HG02798 (cell line): ENCODE data around the gene ATP6V0E1.
"Not testable (repeated sequence)": the region's sequence is repeated elsewhere in the genome, so short reads cannot be mapped to it uniquely, and the experiment has no call there.

Source experiments
- ATAC-seq: cut with Tn5 transposase; IDR thresholded peaks from one replicate; pipeline ENCODE4 v1.9.1; 2021; ENCODE audit warnings: mild to moderate bottlenecking; ENCODE audit not compliant: unreplicated experiment, poor library complexity

ATP6V0E1 gene

DNA sequence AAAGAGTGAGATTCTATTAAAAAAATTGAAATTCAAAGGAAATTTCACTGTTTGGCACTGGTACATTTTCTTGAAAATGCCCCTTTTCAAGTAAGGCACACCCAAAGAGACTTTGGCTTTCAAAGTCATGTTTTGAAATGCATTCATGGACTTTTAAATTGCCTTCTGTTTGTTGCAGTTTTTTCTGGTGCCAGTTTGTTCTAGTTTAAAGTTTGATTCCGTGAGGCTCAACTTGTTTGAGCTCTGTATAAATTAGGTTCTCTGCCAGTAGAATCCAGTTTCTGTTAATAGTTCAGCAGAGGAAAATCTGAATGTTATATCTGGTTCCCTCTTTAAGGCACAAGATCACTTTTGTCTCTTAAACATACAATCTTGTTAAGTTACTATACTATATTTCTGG, 16.4 kb downstream of the ATP6V0E1 start:
- ATAC-seq, result no peak

DNA sequence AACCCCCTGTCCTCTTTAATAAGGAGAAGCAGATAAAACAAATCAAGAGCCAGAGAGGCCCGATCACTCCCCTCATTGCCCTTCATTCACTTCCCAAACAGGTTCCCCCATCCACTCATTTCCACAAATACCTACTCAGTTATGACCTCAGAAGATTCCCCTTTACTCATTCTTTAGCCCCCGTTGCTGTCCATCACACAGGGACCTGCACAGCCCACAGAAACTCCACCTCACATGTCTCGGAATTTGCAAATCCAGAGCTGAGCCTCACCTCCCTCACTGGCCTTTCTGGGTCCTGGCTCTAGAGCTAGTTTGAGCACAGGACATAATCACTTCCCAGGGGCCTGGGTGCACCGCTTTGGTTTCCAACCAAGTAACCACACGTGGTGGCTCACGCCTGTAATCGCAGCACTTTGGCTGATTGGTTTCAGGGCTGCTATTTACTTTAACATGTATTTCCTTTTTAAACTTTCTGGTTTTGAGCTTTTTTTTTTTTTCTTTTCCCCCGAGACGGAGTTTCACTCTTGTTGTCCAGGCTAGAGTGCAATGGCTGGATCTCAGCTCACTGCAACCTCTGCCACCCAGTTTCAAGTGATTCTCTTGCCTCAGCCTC, 17.8 kb downstream of the ATP6V0E1 start:
- peak; percentile 83 for ATAC-seq

DNA sequence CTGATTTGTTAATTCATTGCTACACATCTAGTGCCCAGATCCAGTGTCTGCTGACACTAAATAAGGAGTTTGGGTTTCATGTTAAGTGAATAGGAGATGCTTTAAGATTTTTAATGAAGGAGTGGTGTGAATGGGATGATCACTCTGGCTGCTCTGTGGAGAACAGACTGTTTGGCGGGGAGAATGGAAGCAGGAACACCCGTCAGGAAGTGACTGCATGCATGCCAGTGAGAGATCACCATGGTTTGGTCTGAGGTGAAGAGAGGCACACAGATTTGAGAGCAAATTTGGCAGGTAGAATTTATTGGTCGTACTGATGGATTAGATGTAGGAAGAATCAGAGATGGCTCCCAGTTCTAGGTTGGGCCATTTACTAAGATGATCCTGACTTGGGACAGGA, 19.8 kb downstream of the ATP6V0E1 start:
- no peak for ATAC-seq

DNA sequence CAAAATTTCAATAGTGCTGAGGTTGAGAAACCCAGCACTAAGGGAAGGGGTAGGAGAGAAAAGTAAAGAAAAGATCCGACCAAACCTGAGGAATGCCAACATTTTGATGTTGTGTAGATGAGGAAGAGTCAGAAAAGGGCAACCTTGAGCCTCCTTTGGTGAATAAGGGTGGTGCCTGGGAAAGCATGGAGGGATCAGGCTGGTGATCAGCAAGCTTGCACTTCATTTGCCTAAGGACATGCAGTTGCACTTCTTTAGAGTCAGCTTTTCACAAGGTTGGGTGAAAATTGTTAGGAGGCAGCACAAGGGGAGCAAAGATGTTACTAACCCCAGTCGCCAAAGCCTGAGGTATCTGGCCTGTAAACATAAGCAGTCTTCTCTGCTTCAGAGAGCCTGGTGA, 20.4 kb downstream of the ATP6V0E1 start:
- no peak for ATAC-seq

DNA sequence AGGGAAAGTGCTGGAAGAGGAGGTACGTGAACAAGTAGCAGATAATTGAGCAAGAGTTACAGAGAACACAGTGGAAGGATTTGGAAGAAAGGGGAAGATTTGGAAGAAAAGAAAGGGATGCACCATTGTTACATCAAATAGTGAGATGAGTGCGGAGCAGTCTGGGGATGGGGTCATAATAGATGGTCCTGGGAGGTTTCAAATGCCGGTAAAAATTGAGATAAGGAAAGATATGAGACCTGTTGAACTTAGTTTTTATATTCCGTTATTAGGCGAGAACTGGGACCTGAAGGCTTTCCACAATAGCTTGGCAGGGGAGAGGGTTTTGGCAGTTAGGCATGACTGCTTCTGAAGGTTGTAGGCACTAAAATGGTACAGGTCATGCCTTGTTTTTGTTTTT, 20.9 kb downstream of the ATP6V0E1 start:
- ATAC-seq, result no peak

DNA sequence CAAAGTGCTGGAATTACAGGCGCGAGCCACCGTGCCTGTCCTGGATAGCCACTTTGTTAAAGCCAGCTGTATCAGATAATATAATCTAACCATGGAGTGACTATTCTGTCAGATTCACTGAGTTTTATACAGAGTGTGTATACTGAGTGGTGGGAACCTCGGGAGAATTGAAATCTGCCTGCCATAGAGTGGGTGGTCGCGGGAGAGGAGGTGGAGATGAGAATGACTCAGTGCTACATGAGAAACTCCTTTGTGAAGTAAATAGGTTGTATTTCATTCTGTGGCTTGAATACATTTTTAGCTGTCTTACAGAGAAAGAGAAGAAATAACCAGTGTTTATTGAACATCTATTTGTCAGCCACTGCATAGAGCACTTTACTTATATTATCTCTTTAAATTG, 26.4 kb downstream of the ATP6V0E1 start:
- ATAC-seq, result no peak

DNA sequence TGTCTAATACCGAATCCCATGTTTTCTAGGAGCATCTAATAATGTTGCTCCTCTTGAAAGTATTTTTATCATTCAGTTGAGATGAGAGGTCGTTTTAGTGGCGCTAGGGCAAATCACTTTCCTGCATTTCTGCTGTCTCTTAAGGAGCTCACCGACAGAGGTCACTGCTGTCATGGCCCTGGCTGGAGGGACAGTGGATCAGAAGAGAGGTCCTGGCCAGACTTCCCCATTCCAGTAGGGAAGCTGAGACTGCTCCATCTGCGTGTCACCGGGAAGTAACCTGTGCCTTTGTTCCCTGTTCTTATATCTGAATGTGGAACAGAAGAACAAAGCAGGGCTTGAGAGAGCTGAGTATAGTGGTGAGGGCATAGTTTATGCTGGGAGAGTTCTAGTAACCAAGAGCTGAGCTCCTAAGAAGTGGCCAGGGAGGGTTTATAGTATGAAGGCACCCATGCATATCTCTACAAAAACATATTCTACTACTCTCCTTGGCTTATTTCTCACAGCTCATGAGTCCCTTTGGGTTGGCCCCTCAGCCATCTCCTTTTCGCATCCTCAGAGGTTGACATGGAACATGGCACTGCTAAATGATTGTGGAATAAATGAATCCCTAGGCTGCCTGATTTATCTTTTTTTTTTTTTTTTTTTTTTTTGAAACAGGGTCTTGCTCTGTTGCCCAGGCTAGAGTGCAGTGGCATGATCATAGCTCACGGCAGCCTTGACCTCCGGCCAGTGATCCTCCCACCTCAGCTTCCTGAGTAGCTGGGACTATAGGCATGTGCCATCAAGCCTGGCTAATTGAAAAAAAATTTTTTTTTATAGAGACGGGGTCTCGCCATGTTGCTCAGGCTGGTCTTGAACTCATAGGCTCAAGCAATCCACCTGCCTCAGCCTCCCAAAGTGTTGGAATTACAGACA, 27.2 kb downstream of the ATP6V0E1 start:
- no peak for ATAC-seq

DNA sequence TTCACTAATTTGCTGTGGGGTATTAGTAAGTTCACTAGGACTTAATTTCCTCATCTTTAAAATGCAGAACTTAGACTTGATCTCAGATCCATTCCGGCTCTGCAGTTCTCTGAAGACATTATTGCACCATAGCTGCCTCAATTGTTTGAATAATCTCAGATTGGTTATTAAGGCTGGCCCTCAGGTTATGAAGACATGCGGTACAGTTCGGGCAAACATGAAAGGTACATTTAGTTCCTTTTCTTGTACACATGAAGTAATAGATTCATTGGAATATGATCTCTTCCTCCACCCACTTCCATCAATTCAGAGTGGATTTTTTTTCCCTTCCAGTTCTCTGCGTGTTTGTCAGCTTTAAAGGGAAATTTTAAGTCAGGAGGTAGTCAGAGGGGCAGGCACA, 28.0 kb downstream of the ATP6V0E1 start:
- ATAC-seq, result no peak

DNA sequence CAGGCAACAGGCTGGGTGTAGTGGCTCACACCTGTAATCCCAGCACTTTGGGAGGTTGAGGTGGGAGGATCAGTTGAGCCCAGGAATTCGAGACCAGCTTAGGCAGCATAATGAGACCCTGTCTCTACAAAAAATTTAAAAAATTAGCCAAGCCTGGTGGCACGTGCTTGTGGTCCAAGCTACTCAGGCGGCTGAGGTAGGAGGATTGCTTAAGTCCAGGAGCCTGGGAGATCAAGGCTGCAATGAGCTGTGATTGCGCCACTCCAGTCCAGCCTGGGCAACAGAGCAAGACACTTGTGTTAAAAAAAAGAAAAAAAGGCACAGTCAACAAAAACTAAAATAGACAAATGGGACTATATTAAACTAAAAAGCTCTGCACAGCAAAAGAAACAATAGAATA, 29.3 kb downstream of the ATP6V0E1 start:
- no peak for ATAC-seq

DNA sequence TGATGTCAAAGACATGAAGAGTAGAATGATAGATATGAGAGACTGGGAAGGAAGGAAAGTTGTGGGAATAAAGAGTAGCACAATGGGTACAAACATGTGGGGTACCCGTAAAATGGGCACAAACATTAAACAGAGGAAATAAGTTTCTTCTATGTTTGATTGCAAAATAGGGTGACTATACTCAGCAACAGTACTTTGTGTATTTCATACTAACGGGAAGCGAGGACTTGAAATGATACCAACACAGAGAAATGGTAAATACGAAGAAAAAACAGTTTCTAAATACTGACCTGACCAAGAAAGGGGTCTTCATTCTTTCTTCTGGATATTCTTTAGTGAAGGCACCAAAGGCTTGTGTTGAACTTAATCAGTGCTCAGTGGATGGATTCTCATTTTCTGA, 31.1 kb downstream of the ATP6V0E1 start:
- no peak for ATAC-seq

DNA sequence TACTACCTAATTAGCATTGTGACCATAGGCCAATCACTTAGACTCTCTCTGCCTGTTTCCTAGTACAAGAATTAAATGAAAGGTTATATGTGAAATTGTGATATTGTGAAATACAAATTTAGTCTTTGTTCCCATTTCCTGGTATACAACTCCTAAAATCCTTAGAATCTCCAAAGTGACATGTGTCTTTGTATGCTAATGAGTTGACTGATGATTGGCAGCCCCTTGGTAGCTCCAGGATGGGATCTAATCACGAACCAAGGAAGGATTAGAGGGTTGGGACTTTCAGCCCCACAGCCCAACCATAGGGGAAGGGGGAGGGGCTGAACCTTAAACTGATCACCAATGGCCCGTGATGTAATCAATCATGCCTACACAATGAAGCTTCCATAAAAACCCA, 31.6 kb downstream of the ATP6V0E1 start:
- no peak for ATAC-seq

DNA sequence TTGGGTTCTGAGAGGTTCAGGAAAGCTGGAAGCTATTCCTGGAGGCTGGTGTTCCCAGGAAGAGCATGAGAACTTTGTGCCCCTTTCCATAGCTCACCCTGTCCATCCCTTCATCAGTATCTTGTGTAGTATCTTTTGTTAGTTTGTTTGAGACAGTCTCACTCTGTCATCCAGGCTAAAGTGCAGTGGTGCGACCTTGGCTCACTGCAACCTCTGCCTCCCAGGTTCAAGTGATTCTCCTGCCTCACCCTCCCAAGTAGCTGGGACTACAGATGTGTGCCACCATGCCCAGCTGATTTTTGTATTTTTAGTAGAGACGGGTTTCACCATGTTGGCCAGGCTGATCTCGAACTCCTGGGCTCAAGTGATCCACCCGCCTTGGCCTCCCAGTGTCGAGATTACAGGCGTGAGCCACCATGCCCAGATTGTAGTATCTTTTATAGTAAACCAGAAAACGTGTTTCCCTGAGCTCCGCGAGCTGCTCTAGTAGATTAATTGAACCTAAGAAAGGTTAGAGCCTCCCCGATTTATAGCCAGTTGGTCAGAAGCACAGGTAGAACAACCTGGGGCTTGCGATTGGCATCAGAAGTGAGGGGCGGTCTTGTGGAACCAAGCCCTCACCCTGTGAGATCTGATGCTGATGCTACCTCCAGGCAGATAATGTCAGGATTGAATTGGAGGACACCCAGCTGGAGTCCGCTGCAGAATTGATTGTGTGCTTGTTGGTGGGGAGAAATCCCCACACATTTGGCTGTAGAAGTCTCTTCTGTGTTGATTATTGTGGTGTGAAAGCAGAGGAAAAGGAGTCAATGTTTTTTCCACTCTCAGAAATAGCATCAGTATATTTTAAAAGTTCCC, 32.3 kb downstream of the ATP6V0E1 start:
- no peak for ATAC-seq

DNA sequence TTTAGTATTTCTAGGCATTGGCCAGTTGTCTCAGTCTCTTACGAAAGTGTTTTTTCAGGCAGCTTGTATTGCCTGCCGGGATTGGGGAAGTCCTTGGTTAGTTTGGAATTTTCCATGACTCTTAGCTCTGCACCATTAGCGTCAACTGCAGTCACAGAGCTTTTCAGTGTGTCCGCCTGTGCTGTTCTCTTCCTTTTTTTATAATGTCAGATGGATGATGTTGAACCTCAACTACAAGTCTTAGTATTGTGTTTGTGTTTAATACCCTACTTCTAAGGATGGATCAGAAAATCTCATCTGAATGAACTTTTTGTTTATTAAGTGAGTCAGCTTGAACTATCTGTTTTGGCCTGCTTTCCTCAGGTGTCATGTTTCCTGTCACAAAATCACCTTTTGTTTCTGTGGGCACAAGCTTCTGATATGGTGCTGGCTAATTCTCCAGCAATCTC, 33.1 kb downstream of the ATP6V0E1 start:
- ATAC-seq, result no peak

DNA sequence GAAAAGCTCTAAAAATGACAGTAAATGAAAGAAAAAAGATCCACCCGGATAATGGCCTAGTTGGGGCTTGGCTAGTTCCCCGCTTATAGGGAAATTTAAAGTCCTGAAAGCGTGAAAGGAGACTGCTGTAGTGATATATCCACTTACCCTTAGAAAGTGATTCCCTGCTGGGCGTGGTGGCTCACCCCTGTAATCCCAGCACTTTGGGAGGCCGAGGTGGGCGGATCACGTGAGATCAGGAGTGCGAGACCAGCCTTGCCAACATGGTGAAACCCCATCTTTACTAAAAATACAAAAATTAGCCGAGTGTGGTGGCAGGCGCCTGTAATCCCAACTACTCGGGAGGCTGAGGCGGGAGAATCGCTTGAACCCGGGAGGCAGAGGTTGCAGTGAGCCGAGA, 33.5 kb downstream of the ATP6V0E1 start:
- ATAC-seq, result not testable (repeated sequence)

DNA sequence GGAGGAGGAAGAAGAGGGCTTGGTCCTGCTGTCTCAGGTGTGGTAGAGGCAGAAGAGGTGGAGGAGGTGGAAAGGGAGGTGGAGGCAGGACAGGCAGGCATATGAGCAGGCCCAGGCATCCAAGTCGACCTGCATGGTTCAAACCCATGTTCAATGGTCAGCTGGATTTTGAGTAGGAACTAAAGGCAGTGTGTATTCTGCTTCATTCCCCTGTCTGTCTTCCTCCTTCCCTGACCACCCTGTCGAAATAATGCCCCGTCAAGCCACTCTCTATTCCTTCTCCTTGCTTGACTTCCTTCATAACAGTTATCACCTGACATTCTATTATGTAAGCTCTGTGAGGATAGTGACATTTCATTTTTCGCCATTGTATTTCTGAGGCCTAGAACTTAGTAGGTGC, 34.8 kb downstream of the ATP6V0E1 start:
- ATAC-seq, result no peak

DNA sequence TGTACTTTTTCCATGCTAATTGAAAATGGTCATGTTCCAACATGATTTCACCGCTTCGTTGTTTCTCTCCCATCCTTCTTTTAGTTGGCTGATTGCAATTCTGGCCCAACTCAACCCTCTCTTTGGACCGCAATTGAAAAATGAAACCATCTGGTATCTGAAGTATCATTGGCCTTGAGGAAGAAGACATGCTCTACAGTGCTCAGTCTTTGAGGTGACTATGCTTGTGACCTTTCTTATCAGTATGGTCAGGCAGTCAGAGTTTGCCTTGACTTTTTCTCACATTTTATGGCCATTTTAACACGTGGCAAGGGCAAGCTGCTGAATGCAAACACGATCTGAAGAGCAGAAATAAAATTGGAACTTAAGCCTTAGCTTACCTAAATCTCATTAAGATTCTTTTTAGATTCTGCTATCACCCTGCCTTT, 36.6 kb downstream of the ATP6V0E1 start:
- no peak for ATAC-seq

DNA sequence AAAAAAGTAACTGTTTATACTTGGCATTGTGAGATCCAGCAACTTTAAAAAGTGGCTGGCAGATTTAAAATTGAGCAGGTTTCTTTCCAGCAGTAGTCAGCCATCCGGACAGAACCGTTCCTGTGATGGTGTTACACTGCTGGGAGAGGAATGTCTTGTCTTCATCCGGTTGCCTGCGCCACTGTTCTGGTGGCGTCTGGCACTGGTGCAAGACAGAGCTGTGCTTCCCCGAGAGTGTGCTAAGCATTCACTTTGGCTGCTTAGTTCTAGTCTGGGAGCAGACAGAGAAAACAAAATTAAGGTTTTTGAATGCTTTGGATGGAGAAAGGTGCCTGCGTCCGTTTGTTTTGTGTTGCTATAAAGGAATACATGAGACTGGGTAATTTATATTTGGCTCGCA, 37.1 kb downstream of the ATP6V0E1 start:
- no peak for ATAC-seq

DNA sequence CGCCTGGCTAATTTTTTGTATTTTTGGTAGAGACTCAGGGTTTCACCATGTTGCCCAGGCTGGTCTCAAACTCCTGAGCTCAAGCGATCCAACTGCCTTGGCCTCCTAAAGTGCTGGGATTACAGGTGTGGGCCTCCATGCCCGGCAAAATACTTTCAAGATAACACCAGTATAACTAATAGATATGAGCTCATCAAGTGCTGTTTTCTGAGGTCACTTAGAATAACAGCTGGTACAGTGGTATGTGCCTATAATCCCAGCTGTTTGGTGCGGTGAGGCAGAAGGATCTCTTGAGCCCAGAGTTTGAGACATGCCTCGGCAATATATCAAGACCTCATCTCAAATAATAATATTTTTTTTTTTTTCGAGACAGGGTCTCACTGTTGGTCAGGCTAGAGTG, 42.1 kb downstream of the ATP6V0E1 start:
- no peak for ATAC-seq

DNA sequence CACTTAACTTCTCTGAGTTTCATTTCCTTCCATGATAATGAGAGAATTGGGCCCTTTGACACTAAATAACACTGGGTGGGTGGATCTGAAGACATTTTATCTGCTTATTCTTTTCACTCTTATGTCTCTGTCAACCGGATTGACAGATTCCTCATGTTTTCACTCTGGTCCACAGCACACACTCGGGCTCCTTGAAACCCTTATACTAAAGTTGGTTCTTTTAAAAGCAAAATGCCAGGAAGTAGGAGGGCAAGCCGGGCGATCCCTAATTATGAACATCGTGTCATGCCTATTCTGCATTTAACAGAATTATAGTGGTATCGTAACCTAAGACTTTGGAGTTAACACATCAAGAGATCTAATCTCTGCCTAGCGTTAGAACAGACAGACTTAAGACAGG, 44.3 kb downstream of the ATP6V0E1 start:
- no peak for ATAC-seq

DNA sequence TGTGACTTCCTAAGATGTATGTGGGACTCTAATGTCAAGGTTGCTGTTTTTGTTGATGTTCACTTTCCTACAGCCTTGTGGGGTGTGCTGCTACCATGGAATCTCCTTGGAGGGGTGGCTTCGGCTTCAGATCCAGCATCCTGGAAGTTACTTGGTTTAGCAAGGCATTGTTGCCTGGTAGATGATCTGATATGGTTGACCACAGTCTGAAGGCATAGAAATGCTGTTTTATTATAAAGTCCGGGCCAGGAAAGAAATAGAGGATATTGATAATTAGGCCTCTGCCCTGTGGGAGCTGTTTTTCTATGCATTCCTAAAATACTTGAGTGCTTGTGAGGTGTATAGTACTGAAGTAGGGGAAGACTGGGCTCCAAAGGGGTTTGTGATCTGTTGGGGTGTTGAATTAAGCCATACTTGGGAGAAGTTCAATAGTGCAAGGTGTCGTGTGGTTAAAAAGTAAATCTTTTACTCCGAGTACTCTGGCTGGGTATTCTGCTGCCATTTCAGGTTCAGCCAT, 45.3 kb downstream of the ATP6V0E1 start:
- no peak for ATAC-seq

DNA sequence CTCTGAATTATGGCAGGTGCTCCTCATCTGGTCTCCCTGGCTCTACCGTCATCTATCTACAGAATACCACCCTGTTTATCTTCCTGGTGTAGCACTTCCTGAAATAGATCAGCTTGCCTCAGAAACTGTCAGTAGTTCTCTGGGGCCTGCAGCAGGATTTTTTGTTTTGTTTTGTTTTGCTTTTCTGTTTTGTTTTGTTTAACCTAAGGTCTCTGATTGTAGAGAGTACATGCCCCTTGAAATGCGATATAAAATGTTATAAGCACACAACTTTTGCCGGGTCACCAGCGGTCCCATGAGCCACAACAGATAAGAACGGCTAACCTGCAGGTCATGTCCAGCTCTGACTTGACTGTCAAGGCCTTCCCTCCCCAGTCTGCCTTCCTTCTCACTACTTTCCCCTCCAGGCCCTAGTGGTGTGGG, 45.9 kb downstream of the ATP6V0E1 start:
- ATAC-seq, result no peak
